ENCODE data around the gene RNF175.

Gene RNF175

GRCh38 chr4:153759407-153760316 lies at the start of gene RNF175:
TSS of gene RNF175 (minus strand) at chr4:153760024. CDS start at chr4:153759862, 162 bp downstream.
- DNase-seq (ENCODE audit: insufficient read length, low spot score) (no peak), FAIRE-seq (no peak)
- no peak for TF ChIP-seq CTCF (IDR thresholded peaks at IDR 0.05; ENCODE audit: insufficient read depth, missing control alignments)

GRCh38 chr4:153809307-153809706 lies 49.5 kb upstream of the RNF175 start:
- no peak for TF ChIP-seq CTCF (IDR thresholded peaks at IDR 0.05; ENCODE audit: insufficient read depth, missing control alignments)
- FAIRE-seq: no peak
- DNase-seq (ENCODE audit: insufficient read length, low spot score): no peak

GRCh38 chr4:153808175-153808574 lies 48.4 kb upstream of the RNF175 start:
- FAIRE-seq (no peak), DNase-seq (ENCODE audit: insufficient read length, low spot score) (no peak)
- TF ChIP-seq CTCF (IDR thresholded peaks at IDR 0.05; ENCODE audit: insufficient read depth, missing control alignments): no peak

GRCh38 chr4:153806073-153806472 lies 46.2 kb upstream of the RNF175 start:
- DNase-seq (ENCODE audit: insufficient read length, low spot score) (no peak), FAIRE-seq (no peak)
- TF ChIP-seq CTCF (IDR thresholded peaks at IDR 0.05; ENCODE audit: insufficient read depth, missing control alignments): no peak

- no peak for DNase-seq (ENCODE audit: insufficient read length, low spot score)
- no peak for TF ChIP-seq CTCF (IDR thresholded peaks at IDR 0.05; ENCODE audit: insufficient read depth, missing control alignments)
- no peak for FAIRE-seq
Measured at GRCh38 chr4:153804722-153805121, 44.9 kb upstream of the RNF175 start.

- DNase-seq (ENCODE audit: insufficient read length, low spot score) (no peak), FAIRE-seq (peak; percentile 67)
- TF ChIP-seq CTCF (IDR thresholded peaks at IDR 0.05; ENCODE audit: insufficient read depth, missing control alignments): no peak
Measured at GRCh38 chr4:153799694-153800074, 39.9 kb upstream of the RNF175 start.

Data from D721Med (cell line).